HepG2 (cell line): ENCODE measurements around the gene SLC25A22. TPM values are rescaled to one million over a fixed set of nuclear protein-coding genes. Genes with fewer than 3 reads are reported as not detected.

Source experiments
- ARID2 ChIP-seq: sonication (generic); formaldehyde crosslinking; IDR thresholded peaks from 2 replicates; pipeline ENCODE4 v1.8.1; 2022; ENCODE audit warnings: mild to moderate bottlenecking, missing genetic modification reagents, borderline replicate concordance
- HOXA5 ChIP-seq: sonication (generic); formaldehyde crosslinking; IDR thresholded peaks from 2 replicates; pipeline ENCODE4 v1.4.0; 2020; ENCODE audit warnings: missing genetic modification reagents
- IKZF4 ChIP-seq: sonication (generic); formaldehyde crosslinking; IDR thresholded peaks from 2 replicates; pipeline ENCODE4 v1.5.1; 2020; ENCODE audit warnings: borderline replicate concordance, mild to moderate bottlenecking, low read depth, missing genetic modification reagents; ENCODE audit errors: not compliant biosample characterization
- IRF2 ChIP-seq: IDR thresholded peaks from 2 replicates; pipeline ENCODE4 v1.6.1; 2018; ENCODE audit warnings: missing genetic modification reagents, missing compliant biosample characterization
- ISL2 ChIP-seq: sonication (generic); formaldehyde crosslinking; IDR thresholded peaks from 2 replicates; pipeline ENCODE4 v1.5.0; 2020; ENCODE audit warnings: missing genetic modification reagents
- KDM3A ChIP-seq: IDR thresholded peaks from 2 replicates; pipeline ENCODE4 v1.6.1; 2018; ENCODE audit warnings: low read depth, missing compliant biosample characterization
- MEF2D ChIP-seq: sonication (generic); formaldehyde crosslinking; IDR thresholded peaks from 2 replicates; pipeline ENCODE4 v1.5.1; 2020; ENCODE audit warnings: mild to moderate bottlenecking, missing genetic modification reagents
- RBM22 ChIP-seq: fragments of 200-400 bp; formaldehyde crosslinking; optimal IDR thresholded peaks from 2 replicates; pipeline ENCODE3; 2017; ENCODE audit warnings: mild to moderate bottlenecking, low read length, moderate library complexity
- ZBTB7A ChIP-seq: sonication (generic); formaldehyde crosslinking; IDR thresholded peaks from 2 replicates; pipeline ENCODE4 v1.8.0; 2022; ENCODE audit warnings: mild to moderate bottlenecking, missing genetic modification reagents
- ZMYM3 ChIP-seq: sonication (generic); formaldehyde crosslinking; IDR thresholded peaks from 2 replicates; pipeline ENCODE4 v1.5.1; 2020; ENCODE audit warnings: mild to moderate bottlenecking, missing genetic modification reagents
- ZNF121 ChIP-seq: sonication (generic); formaldehyde crosslinking; IDR thresholded peaks from 2 replicates; pipeline ENCODE4 v1.5.0; 2020; ENCODE audit warnings: mild to moderate bottlenecking, missing genetic modification reagents
- ZNF251 ChIP-seq: sonication (generic); formaldehyde crosslinking; IDR thresholded peaks from 2 replicates; pipeline ENCODE4 v1.9.0; 2021; ENCODE audit warnings: mild to moderate bottlenecking, missing genetic modification reagents
- polyA plus RNA-seq, 8 experiments: library from polyadenylated mRNA; depleted of rRNA in 3 of 8; stranded (reverse) in 7 of 8; unstranded in 1 of 8; fragments of >200 nt; fragmentation: Illumina TruSeq in 4 of 8; extraction: Trizol in 4 of 8; gene quantifications; 2 replicates each; pipeline versions ENCODE4 v1.2.1 to v1.2.3, GENCODE V29; 2011 to 2016; ENCODE audit warnings: low read depth in 4 of 8, missing spikeins in 1 of 8, mixed read lengths in 1 of 8; ENCODE audit not compliant: insufficient read depth in 1 of 8
- total RNA-seq, 5 experiments: library from RNA; depleted of rRNA; stranded (reverse); fragments of >200 nt; fragmentation: Illumina TruSeq; extraction: Trizol; gene quantifications; 2 replicates each; pipeline ENCODE4 v1.2.3, GENCODE V29; 2016; ENCODE audit warnings: low read depth in 1 of 5
- TF ChIP-seq, protein P1 (sequence below): sonication (generic); formaldehyde crosslinking; IDR thresholded peaks from 2 replicates; pipeline ENCODE4 v1.4.0; 2020; ENCODE audit warnings: low read depth, mild to moderate bottlenecking, missing genetic modification reagents
- TF ChIP-seq, protein P2 (sequence below): sonication (generic); IDR thresholded peaks from 2 replicates; pipeline ENCODE4 v1.6.1; 2016; ENCODE audit warnings: low read depth, borderline replicate concordance
- TF ChIP-seq, protein P3 (sequence below): sonication (generic); formaldehyde crosslinking; IDR thresholded peaks from 2 replicates; pipeline ENCODE4 v1.4.0; 2020; ENCODE audit warnings: mild to moderate bottlenecking, missing genetic modification reagents
- TF ChIP-seq, protein P4 (sequence below): sonication (generic); formaldehyde crosslinking; IDR thresholded peaks from 2 replicates; pipeline ENCODE4 v1.4.0; 2020; ENCODE audit warnings: mild to moderate bottlenecking, missing genetic modification reagents
- TF ChIP-seq, protein P5 (sequence below): IDR thresholded peaks from 2 replicates; pipeline ENCODE4 v1.4.0; 2020; ENCODE audit warnings: mild to moderate bottlenecking, missing genetic modification reagents
- TF ChIP-seq, protein P6 (sequence below): sonication (generic); formaldehyde crosslinking; IDR thresholded peaks from 2 replicates; pipeline ENCODE4 v1.4.0; 2020; ENCODE audit warnings: missing genetic modification reagents

Gene SLC25A22
- total and polyA plus RNA-seq, 2 of the 13 experiments (the other 11 are each of a cell fraction or from before 2014, with no cell fraction given): 12.4 to 19.2 TPM

DNA sequence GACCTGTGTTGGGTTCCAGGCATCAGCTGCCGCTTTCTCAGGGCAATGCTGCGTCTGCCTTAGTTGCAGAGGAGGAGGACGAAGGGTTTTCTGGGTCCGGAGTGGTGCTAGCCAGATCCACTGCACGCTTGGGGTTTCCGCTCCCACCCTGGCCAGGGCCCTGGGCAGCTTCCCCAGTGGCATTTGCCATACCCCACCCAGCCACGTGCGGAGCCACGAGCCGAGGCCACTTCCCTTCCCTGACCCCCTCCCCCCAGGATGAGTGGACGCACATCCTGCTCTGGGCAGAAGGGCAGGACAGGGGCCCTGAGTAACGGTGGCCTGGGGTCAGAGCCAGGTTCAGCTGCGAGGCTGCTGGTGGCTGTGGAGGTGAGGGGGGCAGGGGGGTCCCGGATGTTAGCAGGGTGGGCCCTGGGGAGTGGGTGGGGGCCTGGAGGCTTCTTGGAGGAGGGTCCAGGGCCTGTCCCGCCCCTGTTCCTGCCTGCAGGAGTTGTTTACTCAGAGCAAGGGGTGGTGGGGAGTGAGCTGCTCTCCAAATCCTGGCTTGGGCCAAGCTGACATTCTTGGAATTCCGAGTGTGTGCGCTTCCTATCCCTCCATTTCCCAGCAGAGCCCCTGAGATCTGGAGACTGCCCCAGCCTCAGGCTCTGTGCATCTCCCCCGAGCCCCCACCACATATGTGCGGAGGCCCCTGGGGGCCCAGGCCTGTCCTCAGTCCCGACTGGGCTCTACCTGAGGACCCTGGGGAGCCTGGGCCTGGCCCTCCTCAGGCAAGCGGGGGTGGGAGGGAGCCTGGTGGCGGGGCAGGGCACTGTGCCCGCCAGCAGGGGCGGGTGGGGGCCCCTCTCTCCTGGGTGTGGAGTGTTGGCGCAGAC is 46.0 kb upstream of the SLC25A22 start (continued):
- TF ChIP-seq ZBTB7A (CRISPR knock-in tag): peak; percentile 97
- TF ChIP-seq ZNF251 (CRISPR knock-in tag): no peak
- TF ChIP-seq, protein P1, sequence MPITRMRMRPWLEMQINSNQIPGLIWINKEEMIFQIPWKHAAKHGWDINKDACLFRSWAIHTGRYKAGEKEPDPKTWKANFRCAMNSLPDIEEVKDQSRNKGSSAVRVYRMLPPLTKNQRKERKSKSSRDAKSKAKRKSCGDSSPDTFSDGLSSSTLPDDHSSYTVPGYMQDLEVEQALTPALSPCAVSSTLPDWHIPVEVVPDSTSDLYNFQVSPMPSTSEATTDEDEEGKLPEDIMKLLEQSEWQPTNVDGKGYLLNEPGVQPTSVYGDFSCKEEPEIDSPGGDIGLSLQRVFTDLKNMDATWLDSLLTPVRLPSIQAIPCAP (CRISPR knock-in tag): no peak
- no peak for TF ChIP-seq ARID2 (CRISPR knock-in tag)
- no peak for TF ChIP-seq RBM22
- TF ChIP-seq, protein P2, sequence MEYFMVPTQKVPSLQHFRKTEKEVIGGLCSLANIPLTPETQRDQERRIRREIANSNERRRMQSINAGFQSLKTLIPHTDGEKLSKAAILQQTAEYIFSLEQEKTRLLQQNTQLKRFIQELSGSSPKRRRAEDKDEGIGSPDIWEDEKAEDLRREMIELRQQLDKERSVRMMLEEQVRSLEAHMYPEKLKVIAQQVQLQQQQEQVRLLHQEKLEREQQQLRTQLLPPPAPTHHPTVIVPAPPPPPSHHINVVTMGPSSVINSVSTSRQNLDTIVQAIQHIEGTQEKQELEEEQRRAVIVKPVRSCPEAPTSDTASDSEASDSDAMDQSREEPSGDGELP: peak; percentile 47; the same call in 1 of the 2 replicates
- TF ChIP-seq KDM3A (CRISPR knock-in tag): no peak
- no peak for TF ChIP-seq ISL2 (CRISPR knock-in tag)
- TF ChIP-seq, protein P3, sequence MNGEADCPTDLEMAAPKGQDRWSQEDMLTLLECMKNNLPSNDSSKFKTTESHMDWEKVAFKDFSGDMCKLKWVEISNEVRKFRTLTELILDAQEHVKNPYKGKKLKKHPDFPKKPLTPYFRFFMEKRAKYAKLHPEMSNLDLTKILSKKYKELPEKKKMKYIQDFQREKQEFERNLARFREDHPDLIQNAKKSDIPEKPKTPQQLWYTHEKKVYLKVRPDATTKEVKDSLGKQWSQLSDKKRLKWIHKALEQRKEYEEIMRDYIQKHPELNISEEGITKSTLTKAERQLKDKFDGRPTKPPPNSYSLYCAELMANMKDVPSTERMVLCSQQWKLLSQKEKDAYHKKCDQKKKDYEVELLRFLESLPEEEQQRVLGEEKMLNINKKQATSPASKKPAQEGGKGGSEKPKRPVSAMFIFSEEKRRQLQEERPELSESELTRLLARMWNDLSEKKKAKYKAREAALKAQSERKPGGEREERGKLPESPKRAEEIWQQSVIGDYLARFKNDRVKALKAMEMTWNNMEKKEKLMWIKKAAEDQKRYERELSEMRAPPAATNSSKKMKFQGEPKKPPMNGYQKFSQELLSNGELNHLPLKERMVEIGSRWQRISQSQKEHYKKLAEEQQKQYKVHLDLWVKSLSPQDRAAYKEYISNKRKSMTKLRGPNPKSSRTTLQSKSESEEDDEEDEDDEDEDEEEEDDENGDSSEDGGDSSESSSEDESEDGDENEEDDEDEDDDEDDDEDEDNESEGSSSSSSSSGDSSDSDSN (CRISPR knock-in tag): peak; percentile 67
- peak; percentile 70; the same call in 1 of the 2 replicates for TF ChIP-seq IRF2 (CRISPR knock-in tag)
- peak; percentile 57; the same call in 1 of the 2 replicates for TF ChIP-seq ZMYM3
- TF ChIP-seq ZNF121 (CRISPR knock-in tag): peak; percentile 60; the same call in 1 of the 2 replicates
- TF ChIP-seq, protein P4, sequence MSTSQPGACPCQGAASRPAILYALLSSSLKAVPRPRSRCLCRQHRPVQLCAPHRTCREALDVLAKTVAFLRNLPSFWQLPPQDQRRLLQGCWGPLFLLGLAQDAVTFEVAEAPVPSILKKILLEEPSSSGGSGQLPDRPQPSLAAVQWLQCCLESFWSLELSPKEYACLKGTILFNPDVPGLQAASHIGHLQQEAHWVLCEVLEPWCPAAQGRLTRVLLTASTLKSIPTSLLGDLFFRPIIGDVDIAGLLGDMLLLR (CRISPR knock-in tag): peak; percentile 81; the same call in 1 of the 2 replicates
- no peak for TF ChIP-seq HOXA5 (CRISPR knock-in tag)
- TF ChIP-seq, protein P5, sequence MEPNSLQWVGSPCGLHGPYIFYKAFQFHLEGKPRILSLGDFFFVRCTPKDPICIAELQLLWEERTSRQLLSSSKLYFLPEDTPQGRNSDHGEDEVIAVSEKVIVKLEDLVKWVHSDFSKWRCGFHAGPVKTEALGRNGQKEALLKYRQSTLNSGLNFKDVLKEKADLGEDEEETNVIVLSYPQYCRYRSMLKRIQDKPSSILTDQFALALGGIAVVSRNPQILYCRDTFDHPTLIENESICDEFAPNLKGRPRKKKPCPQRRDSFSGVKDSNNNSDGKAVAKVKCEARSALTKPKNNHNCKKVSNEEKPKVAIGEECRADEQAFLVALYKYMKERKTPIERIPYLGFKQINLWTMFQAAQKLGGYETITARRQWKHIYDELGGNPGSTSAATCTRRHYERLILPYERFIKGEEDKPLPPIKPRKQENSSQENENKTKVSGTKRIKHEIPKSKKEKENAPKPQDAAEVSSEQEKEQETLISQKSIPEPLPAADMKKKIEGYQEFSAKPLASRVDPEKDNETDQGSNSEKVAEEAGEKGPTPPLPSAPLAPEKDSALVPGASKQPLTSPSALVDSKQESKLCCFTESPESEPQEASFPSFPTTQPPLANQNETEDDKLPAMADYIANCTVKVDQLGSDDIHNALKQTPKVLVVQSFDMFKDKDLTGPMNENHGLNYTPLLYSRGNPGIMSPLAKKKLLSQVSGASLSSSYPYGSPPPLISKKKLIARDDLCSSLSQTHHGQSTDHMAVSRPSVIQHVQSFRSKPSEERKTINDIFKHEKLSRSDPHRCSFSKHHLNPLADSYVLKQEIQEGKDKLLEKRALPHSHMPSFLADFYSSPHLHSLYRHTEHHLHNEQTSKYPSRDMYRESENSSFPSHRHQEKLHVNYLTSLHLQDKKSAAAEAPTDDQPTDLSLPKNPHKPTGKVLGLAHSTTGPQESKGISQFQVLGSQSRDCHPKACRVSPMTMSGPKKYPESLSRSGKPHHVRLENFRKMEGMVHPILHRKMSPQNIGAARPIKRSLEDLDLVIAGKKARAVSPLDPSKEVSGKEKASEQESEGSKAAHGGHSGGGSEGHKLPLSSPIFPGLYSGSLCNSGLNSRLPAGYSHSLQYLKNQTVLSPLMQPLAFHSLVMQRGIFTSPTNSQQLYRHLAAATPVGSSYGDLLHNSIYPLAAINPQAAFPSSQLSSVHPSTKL (CRISPR knock-in tag): peak; percentile 35
- TF ChIP-seq IKZF4: peak; percentile 64
- TF ChIP-seq, protein P6, sequence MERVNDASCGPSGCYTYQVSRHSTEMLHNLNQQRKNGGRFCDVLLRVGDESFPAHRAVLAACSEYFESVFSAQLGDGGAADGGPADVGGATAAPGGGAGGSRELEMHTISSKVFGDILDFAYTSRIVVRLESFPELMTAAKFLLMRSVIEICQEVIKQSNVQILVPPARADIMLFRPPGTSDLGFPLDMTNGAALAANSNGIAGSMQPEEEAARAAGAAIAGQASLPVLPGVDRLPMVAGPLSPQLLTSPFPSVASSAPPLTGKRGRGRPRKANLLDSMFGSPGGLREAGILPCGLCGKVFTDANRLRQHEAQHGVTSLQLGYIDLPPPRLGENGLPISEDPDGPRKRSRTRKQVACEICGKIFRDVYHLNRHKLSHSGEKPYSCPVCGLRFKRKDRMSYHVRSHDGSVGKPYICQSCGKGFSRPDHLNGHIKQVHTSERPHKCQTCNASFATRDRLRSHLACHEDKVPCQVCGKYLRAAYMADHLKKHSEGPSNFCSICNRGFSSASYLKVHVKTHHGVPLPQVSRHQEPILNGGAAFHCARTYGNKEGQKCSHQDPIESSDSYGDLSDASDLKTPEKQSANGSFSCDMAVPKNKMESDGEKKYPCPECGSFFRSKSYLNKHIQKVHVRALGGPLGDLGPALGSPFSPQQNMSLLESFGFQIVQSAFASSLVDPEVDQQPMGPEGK (CRISPR knock-in tag): peak; percentile 94
- peak; percentile 49; the same call in 1 of the 2 replicates for TF ChIP-seq MEF2D (CRISPR knock-in tag)
